ENCODE results near the gene NDUFC2. TPM values are rescaled to one million over a fixed set of nuclear protein-coding genes. Genes with fewer than 3 reads are reported as not detected.
"Not testable (repeated sequence)": the region's sequence is repeated elsewhere in the genome, so short reads cannot be mapped to it uniquely, and the experiment has no call there.

The NDUFC2 gene
- total and polyA plus RNA-seq, 9 donors: 140 to 207 (median 171) TPM

DNA sequence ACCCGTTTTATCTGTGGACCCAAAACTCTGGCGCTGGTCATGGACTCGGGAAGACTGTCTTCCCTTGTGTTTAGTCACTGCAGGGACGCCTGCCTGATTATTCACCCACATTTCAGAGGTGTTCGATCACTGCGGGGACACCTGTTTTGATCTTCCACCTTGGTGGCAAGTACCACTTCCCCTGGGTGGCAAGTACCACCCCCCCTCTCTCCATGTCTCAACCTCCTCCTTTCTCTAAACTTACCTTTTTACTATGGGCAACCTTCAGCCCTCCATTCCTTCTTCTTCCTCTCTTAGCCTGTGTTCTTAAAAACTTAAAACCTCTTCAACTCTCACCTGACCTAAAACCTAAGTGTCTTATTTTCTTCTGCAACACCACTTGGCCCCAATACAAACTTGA lies 1.9 kb upstream of the NDUFC2 start:
- no peak for DNase-seq
- 87% methylated on average over 6 of the region's 6 CpGs for WGBS (ENCODE audit: insufficient coverage)
- no peak overlapping the region for H3K4me3 ChIP-seq (ENCODE audit: low read length)
- no peak overlapping the region for H3K27ac ChIP-seq (ENCODE audit: low read length)
- H3K9me3 ChIP-seq (replicated peaks; ENCODE audit: control insufficient read depth, low read depth, low read length): no peaks in the 10 kb centered on the region
- peaks cover 20% of the 10 kb centered on the region for H3K4me1 ChIP-seq (ENCODE audit: control insufficient read depth, insufficient read depth, low read length)
- peaks cover 4% of the 10 kb centered on the region for H3K36me3 ChIP-seq (ENCODE audit: control insufficient read depth, insufficient read depth, low read length)
- H3K27me3 ChIP-seq (ENCODE audit: control insufficient read depth, insufficient read depth, low read length): no peaks in the 10 kb centered on the region

DNA sequence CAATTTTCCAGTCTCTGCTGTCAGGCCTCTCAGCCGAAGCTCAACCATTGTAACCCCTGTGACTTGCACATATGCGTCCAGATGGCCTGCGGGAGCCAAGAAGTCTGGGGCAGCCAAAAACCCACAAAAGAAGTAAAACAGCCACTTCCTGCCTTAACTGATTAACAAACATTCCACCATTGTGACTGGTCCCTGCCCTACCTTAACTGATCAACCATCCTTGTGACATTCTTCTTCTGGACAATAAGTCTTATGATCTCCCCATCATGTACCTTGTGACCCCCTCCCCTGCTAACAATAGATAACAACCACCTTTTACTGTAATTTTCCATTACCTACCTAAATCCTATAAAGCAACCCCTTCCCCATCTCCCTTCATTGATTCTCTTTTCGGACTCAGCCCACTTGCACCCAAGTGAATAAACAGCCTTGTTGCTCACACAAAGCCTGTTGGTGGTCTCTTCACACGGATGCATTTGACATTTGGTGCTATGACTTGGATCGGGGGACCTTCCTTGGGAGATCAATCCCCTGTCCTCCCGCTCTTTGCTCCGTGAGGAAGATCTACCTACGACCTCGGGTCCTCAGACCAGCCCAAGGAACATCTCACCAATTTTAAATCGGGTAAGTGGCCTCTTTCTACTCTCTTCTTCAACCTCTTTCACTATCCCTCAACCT lies 1.3 kb upstream of the NDUFC2 start:
- WGBS (ENCODE audit: insufficient coverage): 85% methylated on average over 11 of the region's 11 CpGs

DNA sequence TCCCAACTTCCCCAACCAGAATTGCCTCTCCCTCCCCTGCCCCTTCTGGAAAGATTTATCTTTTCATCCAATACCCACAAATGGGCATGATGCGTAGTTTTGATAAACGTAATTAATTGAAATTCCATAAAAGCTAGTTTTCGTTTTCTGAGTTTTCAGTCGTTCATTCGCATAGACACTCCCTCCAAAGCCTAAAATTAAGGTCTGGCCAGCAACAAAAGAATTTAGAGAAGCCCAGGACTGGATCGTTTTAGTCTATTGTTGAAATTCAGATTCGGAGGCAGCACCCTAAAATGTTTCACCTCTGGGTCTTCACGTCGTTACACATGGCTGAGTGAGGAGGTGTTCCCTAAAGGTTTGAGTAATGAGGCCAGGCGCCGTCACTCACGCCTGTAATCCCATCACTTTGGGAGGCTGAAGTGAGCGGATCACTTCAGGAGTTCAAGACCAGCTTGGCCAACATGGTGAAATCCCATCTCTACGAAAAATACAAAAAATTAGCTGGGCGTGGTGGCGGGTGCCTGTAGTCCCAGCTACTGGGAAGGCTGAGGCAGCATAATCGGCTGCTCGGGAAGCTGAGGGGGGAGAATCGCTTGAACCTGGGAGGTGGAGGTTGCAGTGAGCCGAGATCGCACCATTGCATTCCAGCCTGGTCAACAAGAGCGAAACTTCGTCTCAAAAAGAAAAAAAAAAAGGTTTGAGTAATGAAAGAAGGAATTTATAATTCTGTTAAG lies 589 bp upstream of the NDUFC2 start:
- 76% methylated on average over 13 of the region's 23 CpGs for WGBS (ENCODE audit: insufficient coverage)
- Histone ChIP-seq H3K36me3 (ENCODE audit: control insufficient read depth, insufficient read depth, low read length) (peaks cover 4% of the 10 kb centered on the region), H3K4me3 (ENCODE audit: low read length) (peak overlapping the region; percentile 98), H3K9me3 (replicated peaks; ENCODE audit: control insufficient read depth, low read depth, low read length) (no peaks in the 10 kb centered on the region), H3K4me1 (ENCODE audit: control insufficient read depth, insufficient read depth, low read length) (peaks cover 20% of the 10 kb centered on the region), H3K27me3 (ENCODE audit: control insufficient read depth, insufficient read depth, low read length) (no peaks in the 10 kb centered on the region), H3K27ac (ENCODE audit: low read length) (peak overlapping the region; percentile 90)
- DNase-seq: no peak

More for the DNA sequence above, 1.3 kb upstream of the NDUFC2 start:
- H3K27ac ChIP-seq (ENCODE audit: low read length): no peak overlapping the region
- peaks cover 20% of the 10 kb centered on the region for H3K4me1 ChIP-seq (ENCODE audit: control insufficient read depth, insufficient read depth, low read length)
- H3K27me3 ChIP-seq (ENCODE audit: control insufficient read depth, insufficient read depth, low read length): no peaks in the 10 kb centered on the region
- H3K36me3 ChIP-seq (ENCODE audit: control insufficient read depth, insufficient read depth, low read length): peaks cover 4% of the 10 kb centered on the region
- H3K4me3 ChIP-seq (ENCODE audit: low read length): no peak overlapping the region
- no peaks in the 10 kb centered on the region for H3K9me3 ChIP-seq (replicated peaks; ENCODE audit: control insufficient read depth, low read depth, low read length)
- DNase-seq: no peak

DNA sequence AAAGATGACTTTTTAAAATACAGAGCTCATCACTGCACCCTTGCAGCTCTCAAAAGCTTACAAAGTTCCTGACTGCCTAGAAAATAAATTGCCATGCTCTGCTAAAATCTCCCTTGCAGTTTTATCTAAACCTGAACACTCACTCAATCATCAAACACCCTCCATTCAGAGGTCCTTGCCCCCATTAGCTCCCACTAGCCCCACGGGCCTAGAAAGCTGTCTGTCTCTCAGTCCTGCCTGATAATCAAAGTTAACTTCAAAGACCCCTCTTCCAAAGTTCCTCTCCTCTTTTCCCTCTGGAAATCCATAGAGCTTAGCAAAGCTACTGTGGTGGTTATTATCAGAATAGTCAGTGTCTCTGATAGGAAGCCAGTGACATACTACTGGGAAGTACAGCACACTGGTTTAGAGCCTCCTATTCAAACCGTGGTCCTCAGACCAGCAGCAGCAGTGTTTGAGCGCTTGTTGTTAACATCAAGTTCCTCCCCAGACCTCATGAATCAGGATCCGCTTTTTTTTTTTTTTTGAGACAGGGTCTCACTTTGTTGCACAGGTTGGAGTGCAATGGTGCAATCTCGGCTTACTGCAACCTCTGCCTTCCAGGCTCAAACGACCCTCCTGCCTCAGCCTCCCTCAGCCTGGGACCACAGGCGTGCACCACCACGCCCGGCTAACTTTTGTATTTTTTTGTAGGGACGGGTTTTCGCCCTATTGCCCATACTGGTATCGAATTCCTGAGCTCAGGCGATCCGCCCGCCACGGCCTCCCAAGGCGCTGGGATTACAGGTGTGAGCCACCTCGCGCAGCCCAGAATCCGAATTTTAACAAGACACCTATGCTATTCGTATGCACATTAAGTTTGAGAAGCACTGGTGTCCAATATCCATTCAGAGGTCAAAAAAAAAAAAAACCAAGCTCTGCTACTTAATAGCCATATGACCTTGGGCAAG lies 1.2 kb downstream of the NDUFC2 start:
- Histone ChIP-seq H3K27ac (ENCODE audit: low read length) (peak overlapping the region; percentile 90), H3K9me3 (replicated peaks; ENCODE audit: control insufficient read depth, low read depth, low read length) (no peaks in the 10 kb centered on the region), H3K4me1 (ENCODE audit: control insufficient read depth, insufficient read depth, low read length) (peaks cover 20% of the 10 kb centered on the region), H3K4me3 (ENCODE audit: low read length) (peak overlapping the region; percentile 98), H3K36me3 (ENCODE audit: control insufficient read depth, insufficient read depth, low read length) (peaks cover 4% of the 10 kb centered on the region), H3K27me3 (ENCODE audit: control insufficient read depth, insufficient read depth, low read length) (no peaks in the 10 kb centered on the region)
- WGBS (ENCODE audit: insufficient coverage): 40% methylated on average over 10 of the region's 21 CpGs
- DNase-seq: no peak

DNA sequence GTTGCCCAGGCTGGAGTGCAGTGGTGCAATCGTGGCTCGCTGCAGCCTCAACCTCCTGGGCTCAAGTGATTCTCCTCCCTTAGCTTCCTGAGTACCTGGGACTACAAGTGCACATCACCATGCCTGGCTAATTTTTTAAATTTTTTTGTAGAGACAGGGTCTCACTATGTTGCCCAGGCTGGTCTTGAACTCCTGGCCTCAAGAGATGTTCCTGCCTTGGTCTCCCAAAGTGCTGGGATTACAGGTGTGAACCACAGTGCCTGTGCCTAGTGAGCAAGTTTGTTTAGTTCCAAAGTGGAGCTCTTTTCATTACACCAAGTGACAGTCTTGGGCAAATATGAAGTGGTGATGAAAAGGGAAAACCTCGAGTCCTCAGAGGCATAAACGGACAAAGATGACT lies 2.1 kb downstream of the NDUFC2 start:
- H3K27me3 ChIP-seq (ENCODE audit: control insufficient read depth, insufficient read depth, low read length); DNase-seq; H3K27ac ChIP-seq (ENCODE audit: low read length); H3K4me3 ChIP-seq (ENCODE audit: low read length); H3K36me3 ChIP-seq (ENCODE audit: control insufficient read depth, insufficient read depth, low read length); H3K9me3 ChIP-seq (replicated peaks; ENCODE audit: control insufficient read depth, low read depth, low read length): not testable (repeated sequence)
- H3K4me1 ChIP-seq (ENCODE audit: control insufficient read depth, insufficient read depth, low read length): peaks cover 20% of the 10 kb centered on the region
- WGBS (ENCODE audit: insufficient coverage): 86% methylated on average over 4 of the region's 4 CpGs

DNA sequence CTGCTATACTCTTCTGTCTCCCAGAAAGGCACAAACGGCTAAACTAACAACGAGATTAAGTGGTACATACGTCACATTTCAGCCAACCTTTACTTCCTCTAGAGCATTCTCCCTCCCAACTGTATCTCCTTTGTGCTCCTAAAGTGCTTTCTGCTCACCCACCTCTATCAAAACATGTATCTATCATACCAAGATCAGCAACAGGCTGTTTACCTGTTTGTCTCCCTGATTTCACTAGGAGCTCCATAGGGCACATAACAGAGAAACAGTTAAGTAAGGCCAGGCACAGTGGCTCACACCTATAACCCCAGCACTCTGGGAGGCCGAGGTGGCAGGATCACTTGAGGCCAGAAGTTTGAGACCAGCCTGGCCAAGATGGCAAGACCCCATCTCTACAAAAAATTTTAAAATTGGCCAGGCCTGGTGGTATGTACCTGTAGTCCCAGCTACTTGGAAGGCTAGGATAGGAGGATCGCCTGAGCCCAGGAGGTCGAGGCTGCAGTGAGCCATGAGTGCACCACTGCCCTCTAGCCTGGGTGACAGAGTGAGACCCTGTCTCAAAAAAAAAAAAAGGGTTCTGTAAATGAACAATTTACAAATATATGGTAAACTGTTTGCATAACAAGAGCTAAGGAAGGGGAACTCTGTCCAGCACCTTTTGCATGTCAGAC lies 2.8 kb downstream of the NDUFC2 start:
- Histone ChIP-seq H3K9me3 (replicated peaks; ENCODE audit: control insufficient read depth, low read depth, low read length) (no peaks in the 10 kb centered on the region), H3K36me3 (ENCODE audit: control insufficient read depth, insufficient read depth, low read length) (peaks cover 11% of the 10 kb centered on the region), H3K4me3 (ENCODE audit: low read length) (no peak overlapping the region), H3K27me3 (ENCODE audit: control insufficient read depth, insufficient read depth, low read length) (no peaks in the 10 kb centered on the region), H3K27ac (ENCODE audit: low read length) (no peak overlapping the region), H3K4me1 (ENCODE audit: control insufficient read depth, insufficient read depth, low read length) (peaks cover 20% of the 10 kb centered on the region)
- no peak for DNase-seq
- WGBS (ENCODE audit: insufficient coverage): 65% methylated on average over 3 of the region's 6 CpGs

DNA sequence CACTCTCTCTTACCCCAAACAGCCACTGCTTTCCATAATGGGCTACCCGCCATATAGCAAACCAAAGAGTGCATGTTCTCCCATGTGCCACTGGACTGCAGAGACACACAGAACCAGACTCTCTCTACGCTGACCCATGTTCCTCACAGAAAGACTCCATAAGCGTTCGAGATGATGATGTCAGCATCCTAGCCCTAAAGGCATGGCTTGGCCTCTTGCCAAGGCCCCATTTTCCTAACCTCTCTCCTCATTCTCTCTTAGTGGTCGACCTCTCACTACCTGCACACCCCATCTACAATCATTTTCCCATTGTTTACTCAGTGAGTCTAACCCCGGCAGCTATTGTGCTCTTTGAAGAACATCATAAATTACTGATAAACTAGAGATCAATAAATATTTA lies 4.9 kb downstream of the NDUFC2 start:
- peaks cover 16% of the 10 kb centered on the region for H3K4me1 ChIP-seq (ENCODE audit: control insufficient read depth, insufficient read depth, low read length)
- no peaks in the 10 kb centered on the region for H3K27me3 ChIP-seq (ENCODE audit: control insufficient read depth, insufficient read depth, low read length)
- peaks cover 22% of the 10 kb centered on the region for H3K36me3 ChIP-seq (ENCODE audit: control insufficient read depth, insufficient read depth, low read length)
- 78% methylated on average over 3 of the region's 6 CpGs for WGBS (ENCODE audit: insufficient coverage)
- H3K27ac ChIP-seq (ENCODE audit: low read length): no peak overlapping the region
- no peaks in the 10 kb centered on the region for H3K9me3 ChIP-seq (replicated peaks; ENCODE audit: control insufficient read depth, low read depth, low read length)
- no peak overlapping the region for H3K4me3 ChIP-seq (ENCODE audit: low read length)
- no peak for DNase-seq

DNA sequence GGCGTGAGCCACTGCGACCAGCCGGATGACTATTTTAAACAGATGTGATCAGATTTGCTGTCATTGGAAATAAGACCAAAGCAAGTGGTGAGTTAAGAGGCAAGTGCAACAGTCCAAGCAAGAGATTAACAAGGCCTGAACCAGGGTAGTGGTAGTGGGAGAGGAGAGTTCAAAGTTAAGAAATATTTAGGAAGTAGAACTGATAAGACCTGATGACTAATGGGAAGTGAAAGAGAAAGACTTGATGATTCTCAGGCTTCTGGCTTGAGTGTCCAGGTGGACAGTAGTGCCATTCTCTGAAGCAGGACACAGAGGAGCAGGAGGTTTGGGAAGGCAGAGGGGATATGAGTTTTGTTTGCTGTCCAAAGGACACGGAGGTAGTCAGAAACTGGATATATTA lies 7.2 kb downstream of the NDUFC2 start:
- WGBS (ENCODE audit: insufficient coverage): 95% methylated on average over 3 of the region's 4 CpGs
- H3K4me1 ChIP-seq (ENCODE audit: control insufficient read depth, insufficient read depth, low read length): peaks cover 3% of the 10 kb centered on the region

DNA sequence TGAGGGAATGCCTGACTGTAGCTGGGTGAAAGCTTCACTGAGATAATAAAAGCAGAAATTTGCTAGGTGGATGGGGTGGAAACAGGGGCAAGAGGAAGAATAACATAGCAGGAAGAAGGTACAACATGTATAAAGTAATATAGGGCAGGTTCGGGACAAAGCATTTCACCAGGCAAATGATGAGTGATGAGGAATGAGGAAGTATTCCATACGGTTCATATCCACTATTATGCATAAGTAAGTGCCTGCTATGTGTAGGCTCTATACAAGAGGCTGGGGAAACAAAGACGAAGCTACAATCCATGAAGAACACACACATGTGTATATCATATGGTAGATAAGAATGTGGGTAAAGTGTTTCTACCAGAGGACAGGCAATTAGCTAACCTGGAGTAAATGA lies 7.9 kb downstream of the NDUFC2 start:
- no peak for DNase-seq
- WGBS (ENCODE audit: insufficient coverage): no CpG with 5 or more reads among the region's 3 CpGs
- peaks cover 35% of the 10 kb centered on the region for H3K36me3 ChIP-seq (ENCODE audit: control insufficient read depth, insufficient read depth, low read length)
- H3K9me3 ChIP-seq (replicated peaks; ENCODE audit: control insufficient read depth, low read depth, low read length): no peaks in the 10 kb centered on the region
- no peak overlapping the region for H3K27ac ChIP-seq (ENCODE audit: low read length)
- H3K4me1 ChIP-seq (ENCODE audit: control insufficient read depth, insufficient read depth, low read length): no peaks in the 10 kb centered on the region
- H3K27me3 ChIP-seq (ENCODE audit: control insufficient read depth, insufficient read depth, low read length): no peaks in the 10 kb centered on the region
- no peak overlapping the region for H3K4me3 ChIP-seq (ENCODE audit: low read length)

More for the DNA sequence above, 7.2 kb downstream of the NDUFC2 start:
- H3K36me3 ChIP-seq (ENCODE audit: control insufficient read depth, insufficient read depth, low read length): peaks cover 32% of the 10 kb centered on the region
- no peak overlapping the region for H3K4me3 ChIP-seq (ENCODE audit: low read length)
- no peak for DNase-seq
- H3K27ac ChIP-seq (ENCODE audit: low read length): no peak overlapping the region
- H3K9me3 ChIP-seq (replicated peaks; ENCODE audit: control insufficient read depth, low read depth, low read length): no peaks in the 10 kb centered on the region
- no peaks in the 10 kb centered on the region for H3K27me3 ChIP-seq (ENCODE audit: control insufficient read depth, insufficient read depth, low read length)

Measured in muscle of leg (tissue), 11 donors.